ENCODE data around the gene CCL19. TPM values are rescaled to one million over a fixed set of nuclear protein-coding genes. Genes with fewer than 3 reads are reported as not detected.
"Not testable (repeated sequence)": the region's sequence is repeated elsewhere in the genome, so short reads cannot be mapped to it uniquely, and the experiment has no call there.

Gene CCL19
- not detected in 2 replicates for total RNA-seq (ENCODE audit: low replicate concordance)
- long read RNA-seq, result 0 reads

DNA sequence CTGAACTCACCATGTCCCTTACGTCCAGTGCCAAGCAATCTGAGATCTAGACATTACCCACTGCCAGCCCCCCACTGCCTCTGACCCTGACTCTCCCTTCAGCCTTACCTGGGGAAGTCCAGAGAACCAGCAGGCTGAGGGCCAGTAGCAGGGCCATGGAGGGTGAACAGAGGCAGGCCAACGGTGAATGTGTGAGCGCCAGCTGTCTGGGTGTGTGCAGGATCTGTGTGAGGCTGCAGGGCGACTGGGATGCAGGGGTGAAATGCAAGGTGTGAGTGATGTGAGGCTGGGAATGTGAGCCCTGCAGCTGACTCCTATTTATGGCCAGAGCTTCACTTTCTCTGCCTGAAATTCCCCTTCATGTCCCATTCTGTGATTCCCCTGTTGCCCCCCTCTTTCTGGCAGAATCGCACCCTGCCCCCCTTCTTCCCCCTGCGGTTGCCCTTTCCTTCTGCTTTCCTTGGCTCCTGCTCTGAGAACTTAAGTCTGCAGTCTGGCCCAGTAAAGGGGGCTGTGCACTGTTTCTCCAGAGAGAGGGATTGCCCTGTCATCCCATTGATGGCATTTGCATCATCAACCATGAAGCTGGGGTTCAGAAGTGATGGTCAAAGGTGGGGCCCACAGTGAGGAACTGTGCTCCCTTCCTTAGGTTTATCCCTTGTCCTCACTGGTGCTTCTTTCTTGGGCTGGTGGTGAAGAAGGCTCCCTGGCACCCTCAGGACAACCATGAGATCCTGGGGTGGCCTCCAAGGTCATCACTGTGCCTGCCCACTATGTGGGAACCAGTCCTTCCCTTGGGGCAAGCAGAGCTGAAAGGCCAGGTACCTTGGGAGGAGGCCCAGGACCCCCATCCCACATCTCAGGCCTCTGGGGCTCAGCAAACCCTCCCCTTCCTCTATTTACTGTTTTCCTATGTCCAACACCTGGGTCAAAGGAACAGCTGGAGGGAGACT, at the start of gene CCL19:
CCL19 (minus strand) TSS at position 294 of the 953 bp plus-strand sequence; CDS start at position 157, 137 bp downstream.
- Mint-ChIP-seq H3K4me1 (ENCODE audit: unreplicated experiment) (peaks cover 6% of the 10 kb centered on the region), H3K27me3 (no peaks in the 10 kb centered on the region), H3K27ac (no peak within 1 kb of the TSS), H3K36me3 (peaks cover 4% of the 10 kb centered on the region), H3K4me3 (no peak within 1 kb of the TSS), H3K9me3 (no peaks in the 10 kb centered on the region)
- DNase-seq (ENCODE audit: extremely low spot score, unreplicated experiment), result no peak
- TF ChIP-seq, protein P1, sequence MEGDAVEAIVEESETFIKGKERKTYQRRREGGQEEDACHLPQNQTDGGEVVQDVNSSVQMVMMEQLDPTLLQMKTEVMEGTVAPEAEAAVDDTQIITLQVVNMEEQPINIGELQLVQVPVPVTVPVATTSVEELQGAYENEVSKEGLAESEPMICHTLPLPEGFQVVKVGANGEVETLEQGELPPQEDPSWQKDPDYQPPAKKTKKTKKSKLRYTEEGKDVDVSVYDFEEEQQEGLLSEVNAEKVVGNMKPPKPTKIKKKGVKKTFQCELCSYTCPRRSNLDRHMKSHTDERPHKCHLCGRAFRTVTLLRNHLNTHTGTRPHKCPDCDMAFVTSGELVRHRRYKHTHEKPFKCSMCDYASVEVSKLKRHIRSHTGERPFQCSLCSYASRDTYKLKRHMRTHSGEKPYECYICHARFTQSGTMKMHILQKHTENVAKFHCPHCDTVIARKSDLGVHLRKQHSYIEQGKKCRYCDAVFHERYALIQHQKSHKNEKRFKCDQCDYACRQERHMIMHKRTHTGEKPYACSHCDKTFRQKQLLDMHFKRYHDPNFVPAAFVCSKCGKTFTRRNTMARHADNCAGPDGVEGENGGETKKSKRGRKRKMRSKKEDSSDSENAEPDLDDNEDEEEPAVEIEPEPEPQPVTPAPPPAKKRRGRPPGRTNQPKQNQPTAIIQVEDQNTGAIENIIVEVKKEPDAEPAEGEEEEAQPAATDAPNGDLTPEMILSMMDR (conservative IDR thresholded peaks at IDR 0.05), result no peak

DNA sequence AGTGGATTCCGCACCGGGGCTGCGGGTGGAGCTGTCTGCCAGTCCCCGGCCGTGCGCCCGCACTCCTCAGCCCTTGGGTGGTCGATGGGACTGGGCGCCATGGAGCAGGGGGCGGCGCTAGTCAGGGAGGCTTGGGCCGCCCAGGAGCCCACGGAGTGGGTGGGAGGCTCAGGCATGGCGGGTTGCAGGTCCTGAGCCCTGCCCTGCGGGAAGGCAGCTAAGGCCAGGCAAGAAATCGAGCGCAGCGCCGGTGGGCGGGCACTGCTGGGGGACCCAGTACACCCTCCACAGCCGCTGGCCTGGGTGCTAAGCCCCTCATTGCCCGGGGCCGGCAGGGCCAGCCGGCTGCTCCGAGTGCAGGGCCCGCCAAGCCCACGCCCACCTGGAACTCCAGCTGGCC, 49.1 kb upstream of the CCL19 start:
- H3K36me3 Mint-ChIP-seq; H3K27ac Mint-ChIP-seq; H3K4me3 Mint-ChIP-seq; H3K4me1 Mint-ChIP-seq (ENCODE audit: unreplicated experiment); H3K9me3 Mint-ChIP-seq; DNase-seq (ENCODE audit: extremely low spot score, unreplicated experiment): not testable (repeated sequence)
- H3K27me3 Mint-ChIP-seq, result peaks cover 10% of the 10 kb centered on the region

DNA sequence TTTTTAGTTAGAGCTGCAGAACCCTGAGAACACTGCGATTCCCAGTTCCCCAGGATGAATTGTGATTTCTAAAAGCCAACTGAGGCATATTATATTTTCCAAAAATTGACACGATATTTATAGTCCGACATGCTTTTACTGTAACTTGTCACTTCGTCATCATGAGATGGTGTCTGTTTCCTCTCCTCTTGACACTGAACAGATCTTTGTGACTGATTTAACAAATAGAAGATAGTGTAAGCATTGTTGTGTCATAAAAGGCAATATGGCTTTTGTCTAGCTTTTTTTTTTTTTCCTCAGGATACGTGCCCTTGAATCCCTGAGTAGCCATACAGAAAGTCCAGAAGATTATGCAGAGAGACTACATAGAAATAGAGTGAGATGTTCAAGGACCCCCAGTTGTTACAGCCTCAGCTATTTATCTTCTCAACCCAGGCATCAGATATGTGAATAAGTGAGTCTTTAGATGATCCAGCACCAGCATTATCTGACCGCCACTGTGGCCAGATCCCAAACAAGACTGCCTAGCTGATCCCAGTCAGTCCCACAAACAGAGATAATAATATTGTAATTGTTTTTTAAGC, 46.7 kb upstream of the CCL19 start:
- Mint-ChIP-seq H3K9me3 (no peaks in the 10 kb centered on the region), H3K27ac (no peak overlapping the region)
- no peak for DNase-seq (ENCODE audit: extremely low spot score, unreplicated experiment)

DNA sequence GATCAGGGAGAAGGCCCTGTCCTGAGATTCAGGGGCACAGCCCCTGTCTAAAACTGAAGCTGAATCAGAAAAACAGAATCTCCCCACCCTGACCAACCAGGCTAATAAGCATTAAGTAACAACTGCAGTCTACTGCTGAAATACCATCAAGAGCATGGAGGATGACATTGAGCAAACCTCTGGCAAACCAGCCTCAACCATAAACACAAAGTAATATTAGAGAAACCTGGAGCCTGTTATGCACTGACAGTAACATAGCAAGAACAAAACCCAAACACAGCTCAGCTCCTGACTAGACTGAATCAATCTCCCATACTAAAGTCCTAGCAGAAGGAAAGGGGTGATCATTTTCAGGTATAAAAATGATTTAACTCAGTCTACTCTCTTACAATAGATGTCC, 43.6 kb upstream of the CCL19 start:
- H3K4me1 Mint-ChIP-seq (ENCODE audit: unreplicated experiment), result no peaks in the 10 kb centered on the region
- H3K4me3 Mint-ChIP-seq, result no peak overlapping the region
- TF ChIP-seq, protein P1 (conservative IDR thresholded peaks at IDR 0.05), result no peak
- H3K9me3 Mint-ChIP-seq, result no peaks in the 10 kb centered on the region
- no peak overlapping the region for H3K27ac Mint-ChIP-seq
- peaks cover 10% of the 10 kb centered on the region for H3K27me3 Mint-ChIP-seq
- DNase-seq (ENCODE audit: extremely low spot score, unreplicated experiment), result no peak
- no peaks in the 10 kb centered on the region for H3K36me3 Mint-ChIP-seq

More for the DNA sequence above, 46.7 kb upstream of the CCL19 start:
- Mint-ChIP-seq H3K36me3 (no peaks in the 10 kb centered on the region), H3K4me3 (no peak overlapping the region), H3K4me1 (ENCODE audit: unreplicated experiment) (no peaks in the 10 kb centered on the region), H3K27me3 (peaks cover 7% of the 10 kb centered on the region)
- TF ChIP-seq, protein P1 (conservative IDR thresholded peaks at IDR 0.05), result no peak

DNA sequence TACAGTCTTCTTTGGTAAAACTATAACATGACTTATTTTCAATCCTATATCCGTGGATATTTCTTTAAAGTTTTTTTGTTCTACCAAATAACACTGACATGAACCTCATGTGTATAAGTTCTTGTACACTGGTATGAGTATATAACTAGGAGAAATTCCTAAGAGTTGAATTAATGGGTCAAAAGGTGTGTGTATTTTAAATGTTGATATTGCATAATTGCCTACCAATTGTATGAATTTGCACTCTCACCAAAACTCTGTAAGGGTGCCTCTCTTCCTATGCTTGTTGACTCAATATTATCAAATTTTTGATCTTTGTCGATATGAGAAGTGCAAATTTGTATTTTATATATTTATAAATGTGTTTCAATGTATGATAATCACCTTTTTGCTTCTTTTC, 41.8 kb upstream of the CCL19 start:
- H3K27ac Mint-ChIP-seq, result no peak overlapping the region
- H3K27me3 Mint-ChIP-seq, result peaks cover 9% of the 10 kb centered on the region
- TF ChIP-seq, protein P1 (conservative IDR thresholded peaks at IDR 0.05), result no peak
- DNase-seq (ENCODE audit: extremely low spot score, unreplicated experiment), result no peak
- no peaks in the 10 kb centered on the region for H3K4me1 Mint-ChIP-seq (ENCODE audit: unreplicated experiment)
- H3K36me3 Mint-ChIP-seq, result no peaks in the 10 kb centered on the region
- H3K4me3 Mint-ChIP-seq, result no peak overlapping the region
- no peaks in the 10 kb centered on the region for H3K9me3 Mint-ChIP-seq

DNA sequence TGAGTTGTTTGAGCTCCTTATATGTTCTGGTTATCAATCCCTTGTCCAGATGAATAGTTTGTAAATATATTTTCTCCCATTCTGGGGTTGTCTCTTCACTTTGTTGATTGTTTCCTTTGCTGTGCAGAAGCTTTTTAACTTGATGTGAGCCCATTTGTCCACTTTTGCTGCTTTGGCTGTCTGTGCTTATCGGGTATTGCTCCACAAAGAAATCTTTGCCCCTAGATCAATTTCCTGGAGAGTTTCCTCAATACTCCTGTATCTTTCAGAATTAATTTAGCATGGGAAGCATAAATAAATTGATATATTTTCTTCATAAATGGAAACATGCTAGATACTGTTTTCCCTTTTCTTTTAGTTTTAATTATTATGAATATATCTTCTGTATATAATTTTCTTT, 41.4 kb upstream of the CCL19 start:
- no peak for DNase-seq (ENCODE audit: extremely low spot score, unreplicated experiment)
- Mint-ChIP-seq H3K27me3 (peaks cover 7% of the 10 kb centered on the region), H3K4me1 (ENCODE audit: unreplicated experiment) (no peaks in the 10 kb centered on the region), H3K36me3 (no peaks in the 10 kb centered on the region), H3K27ac (no peak overlapping the region), H3K9me3 (no peaks in the 10 kb centered on the region), H3K4me3 (no peak overlapping the region)
- TF ChIP-seq, protein P1 (conservative IDR thresholded peaks at IDR 0.05), result no peak

Data from type B pancreatic cell (in vitro differentiated cells).